ENCODE data around the gene CXCR5.
A peak's percentile ranks its signal among the peaks of the same experiment; 100 is the strongest.

The CXCR5 gene

GRCh38 chr11:118929501-118930093, 45.9 kb downstream of the CXCR5 start:
- DNase-seq: peak; percentile 63 to 69

GRCh38 chr11:118930094-118930712, 46.5 kb downstream of the CXCR5 start:
- DNase-seq: peak; percentile 79 to 80

GRCh38 chr11:118931571-118931970, 47.9 kb downstream of the CXCR5 start:
- DNase-seq: no peak

DNA sequence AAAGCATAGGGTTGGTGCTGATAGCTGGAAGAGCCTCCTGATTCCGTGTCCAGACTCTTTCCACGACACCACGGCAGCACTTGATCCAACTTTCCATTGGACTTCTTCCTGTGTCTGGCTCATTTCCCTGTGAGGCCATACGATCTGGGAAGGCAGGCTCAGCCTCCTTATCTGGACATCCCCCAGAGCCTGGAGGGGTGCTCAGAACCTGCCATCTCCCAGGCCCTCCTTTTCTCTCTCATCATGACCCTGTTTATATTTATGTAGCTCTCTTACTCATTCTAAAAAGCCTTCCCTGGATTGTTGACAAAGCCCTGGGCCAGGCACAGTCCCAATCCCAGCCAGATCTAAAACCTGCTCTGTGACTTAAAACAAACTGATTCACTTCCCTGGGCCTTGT, 49.8 kb downstream of the CXCR5 start:
- no peak for DNase-seq

GRCh38 chr11:118935376-118935775, 51.7 kb downstream of the CXCR5 start:
- DNase-seq: no peak

DNA sequence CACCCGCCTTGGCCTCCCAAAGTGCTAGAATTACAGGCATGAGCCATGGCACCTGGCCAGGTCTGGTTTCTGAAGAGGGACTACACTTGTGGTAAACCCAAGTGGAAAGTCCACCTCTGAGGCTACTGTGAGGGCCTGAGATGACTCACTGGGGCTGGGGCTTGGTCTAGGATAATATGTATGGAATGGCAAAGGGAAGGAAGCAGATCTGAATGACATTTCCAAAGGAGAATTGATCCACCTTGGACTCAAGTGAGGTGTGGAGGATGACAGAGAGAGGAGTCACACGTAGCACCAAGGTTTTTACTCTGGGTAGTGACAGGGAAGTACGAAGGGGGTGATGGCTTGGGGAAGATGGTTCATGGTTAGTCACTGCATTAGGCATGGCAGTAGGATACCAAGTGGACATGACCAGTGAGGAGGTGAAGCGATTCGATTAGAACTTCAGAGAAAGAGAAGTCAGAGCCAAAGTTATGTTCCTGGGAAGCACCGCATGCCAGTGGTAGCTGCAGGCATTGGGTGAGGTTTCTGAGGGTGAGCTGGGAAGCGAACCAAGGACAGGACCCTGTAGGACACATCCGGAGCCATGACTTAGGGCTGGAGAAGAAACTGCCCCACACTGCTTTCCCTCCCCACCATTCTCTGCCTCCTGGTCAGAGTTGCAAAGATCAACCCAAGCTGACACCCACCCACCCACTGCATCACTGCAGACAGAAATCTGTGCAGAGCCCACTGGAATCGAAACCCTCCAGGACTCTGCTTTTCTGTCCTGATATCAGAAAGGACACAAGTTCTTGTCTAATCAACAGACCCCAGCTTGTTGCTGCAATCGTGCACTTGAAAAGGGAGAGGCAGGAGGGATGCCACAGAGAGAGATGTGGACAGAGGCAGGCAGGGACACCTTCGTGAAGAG, 55.1 kb downstream of the CXCR5 start:
- no peak for DNase-seq

DNA sequence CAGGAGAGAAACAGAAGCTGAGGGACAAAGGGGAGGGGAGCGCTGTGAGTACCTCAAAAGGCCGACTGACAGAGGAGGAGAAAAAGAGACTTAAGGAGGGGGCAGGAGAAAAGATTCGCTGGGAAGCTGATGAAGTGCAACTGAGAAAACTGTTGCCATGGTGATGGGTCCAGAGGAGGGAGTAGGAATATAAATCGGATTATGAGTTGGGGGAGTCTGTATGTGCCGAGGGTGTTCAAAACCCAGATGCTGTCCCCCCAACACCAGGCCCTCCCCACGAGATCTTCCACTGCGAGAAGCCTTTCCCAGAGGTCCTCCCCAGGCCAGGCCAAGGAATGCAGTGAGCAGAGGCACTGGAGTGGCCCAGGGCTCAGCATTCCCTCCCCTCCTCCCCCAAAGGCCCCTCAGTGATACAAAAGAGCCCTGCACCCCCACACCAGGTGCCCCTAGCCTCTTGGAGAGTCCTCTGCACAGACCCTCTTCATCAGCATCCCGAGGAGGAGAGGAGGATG, 55.8 kb downstream of the CXCR5 start:
- no peak for DNase-seq

GRCh38 chr11:118939953-118940598, 56.4 kb downstream of the CXCR5 start:
- peak; percentile 39 to 59 for DNase-seq

- DNase-seq: no peak
Measured at GRCh38 chr11:118947091-118947490, 63.4 kb downstream of the CXCR5 start.

Data from stimulated activated CD4-positive, alpha-beta T cell treated with anti-CD3 and anti-CD28 coated beads, Interleukin-4, amount 100 ng/mL, for 4 hours (primary cell).